ENCODE results near the gene PLK2.

- TF ChIP-seq, protein P1, sequence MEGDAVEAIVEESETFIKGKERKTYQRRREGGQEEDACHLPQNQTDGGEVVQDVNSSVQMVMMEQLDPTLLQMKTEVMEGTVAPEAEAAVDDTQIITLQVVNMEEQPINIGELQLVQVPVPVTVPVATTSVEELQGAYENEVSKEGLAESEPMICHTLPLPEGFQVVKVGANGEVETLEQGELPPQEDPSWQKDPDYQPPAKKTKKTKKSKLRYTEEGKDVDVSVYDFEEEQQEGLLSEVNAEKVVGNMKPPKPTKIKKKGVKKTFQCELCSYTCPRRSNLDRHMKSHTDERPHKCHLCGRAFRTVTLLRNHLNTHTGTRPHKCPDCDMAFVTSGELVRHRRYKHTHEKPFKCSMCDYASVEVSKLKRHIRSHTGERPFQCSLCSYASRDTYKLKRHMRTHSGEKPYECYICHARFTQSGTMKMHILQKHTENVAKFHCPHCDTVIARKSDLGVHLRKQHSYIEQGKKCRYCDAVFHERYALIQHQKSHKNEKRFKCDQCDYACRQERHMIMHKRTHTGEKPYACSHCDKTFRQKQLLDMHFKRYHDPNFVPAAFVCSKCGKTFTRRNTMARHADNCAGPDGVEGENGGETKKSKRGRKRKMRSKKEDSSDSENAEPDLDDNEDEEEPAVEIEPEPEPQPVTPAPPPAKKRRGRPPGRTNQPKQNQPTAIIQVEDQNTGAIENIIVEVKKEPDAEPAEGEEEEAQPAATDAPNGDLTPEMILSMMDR (IDR thresholded peaks at IDR 0.05), result no peak
- TF ChIP-seq POLR2A (IDR thresholded peaks at IDR 0.05), result no peak
- TF ChIP-seq POLR2AphosphoS5 (IDR thresholded peaks at IDR 0.05), result no peak
Observed at GRCh38 chr5:58451732-58452565, 7.9 kb downstream of the PLK2 start.

Measured in prostate gland (tissue), 2 donors.